HepG2 (cell line): ENCODE data around the gene PCGF2. TPM values are rescaled to one million over a fixed set of nuclear protein-coding genes. Genes with fewer than 3 reads are reported as not detected.

Source experiments
- ARID3A ChIP-seq: IDR thresholded peaks from 2 replicates; pipeline ENCODE4 v1.6.1; 2012; ENCODE audit warnings: low read depth, low read length, improper control_type of control experiment
- ERF ChIP-seq: IDR thresholded peaks from 2 replicates; pipeline ENCODE4 v1.6.1; 2018; ENCODE audit warnings: missing biosample characterization, missing genetic modification reagents
- FOXK2 ChIP-seq: fragments of 450-650 bp; IDR thresholded peaks from 2 replicates; pipeline ENCODE4 v1.6.1; 2016
- HNRNPL ChIP-seq: fragments of 200-400 bp; formaldehyde crosslinking; IDR thresholded peaks from 2 replicates; pipeline ENCODE4 v1.6.1; 2017; ENCODE audit warnings: mild to moderate bottlenecking, low read depth, low read length
- IKZF4 ChIP-seq: sonication (generic); formaldehyde crosslinking; IDR thresholded peaks from 2 replicates; pipeline ENCODE4 v1.5.1; 2020; ENCODE audit warnings: borderline replicate concordance, mild to moderate bottlenecking, low read depth, missing genetic modification reagents; ENCODE audit errors: not compliant biosample characterization
- ISL2 ChIP-seq: sonication (generic); formaldehyde crosslinking; IDR thresholded peaks from 2 replicates; pipeline ENCODE4 v1.5.0; 2020; ENCODE audit warnings: missing genetic modification reagents
- MED8 ChIP-seq: sonication (generic); formaldehyde crosslinking; IDR thresholded peaks from 2 replicates; pipeline ENCODE4 v1.8.1; 2023; ENCODE audit warnings: mild to moderate bottlenecking, missing genetic modification reagents; ENCODE audit not compliant: insufficient replicate concordance
- MIER3 ChIP-seq: IDR thresholded peaks from 2 replicates; pipeline ENCODE4 v1.6.1; 2016; ENCODE audit warnings: missing compliant biosample characterization, borderline replicate concordance
- NKX3-1 ChIP-seq: sonication (generic); formaldehyde crosslinking; IDR thresholded peaks from 2 replicates; pipeline ENCODE4 v1.5.0; 2020; ENCODE audit warnings: missing genetic modification reagents
- POLR2A ChIP-seq, 2 experiments: IDR thresholded peaks; 2 replicates each; pipeline ENCODE4 v1.6.1; 2011; ENCODE audit warnings: low read depth in 2 of 2, low read length in 2 of 2, mild to moderate bottlenecking in 1 of 2, moderate library complexity in 1 of 2; ENCODE audit not compliant: insufficient read depth in 1 of 2
- REXO4 ChIP-seq: sonication (generic); formaldehyde crosslinking; IDR thresholded peaks from 2 replicates; pipeline ENCODE4 v1.8.0; 2022; ENCODE audit warnings: missing genetic modification reagents, mild to moderate bottlenecking, borderline replicate concordance
- SIN3B ChIP-seq: fragments of 150-350 bp; IDR thresholded peaks from 2 replicates; pipeline ENCODE4 v1.6.1; 2014; ENCODE audit warnings: low read length
- THAP7 ChIP-seq: sonication (generic); formaldehyde crosslinking; IDR thresholded peaks from 2 replicates; pipeline ENCODE4 v1.8.1; 2023; ENCODE audit warnings: mild to moderate bottlenecking, missing genetic modification reagents
- ZBTB14 ChIP-seq: sonication (generic); formaldehyde crosslinking; IDR thresholded peaks from 2 replicates; pipeline ENCODE4 v1.4.0; 2020; ENCODE audit warnings: missing genetic modification reagents
- ZBTB21 ChIP-seq: sonication (generic); formaldehyde crosslinking; IDR thresholded peaks from 2 replicates; pipeline ENCODE4 v1.4.0; 2020; ENCODE audit warnings: missing genetic modification reagents
- ZKSCAN5 ChIP-seq: sonication (generic); formaldehyde crosslinking; IDR thresholded peaks from 2 replicates; pipeline ENCODE4 v1.5.1; 2020; ENCODE audit warnings: mild to moderate bottlenecking, missing genetic modification reagents
- ZNF10 ChIP-seq: sonication (generic); formaldehyde crosslinking; IDR thresholded peaks from 2 replicates; pipeline ENCODE4 v1.4.0; 2020; ENCODE audit warnings: mild to moderate bottlenecking, low read depth, missing genetic modification reagents, borderline replicate concordance
- ZNF3 ChIP-seq: IDR thresholded peaks from 2 replicates; pipeline ENCODE4 v1.7.0; 2017; ENCODE audit warnings: inconsistent platforms
- ZNF337 ChIP-seq: sonication (generic); formaldehyde crosslinking; IDR thresholded peaks from 2 replicates; pipeline ENCODE4 v1.5.1; 2020; ENCODE audit warnings: missing genetic modification reagents, low read depth, mild to moderate bottlenecking, borderline replicate concordance
- ZNF343 ChIP-seq: sonication (generic); formaldehyde crosslinking; IDR thresholded peaks from 2 replicates; pipeline ENCODE4 v1.4.0; 2020; ENCODE audit warnings: mild to moderate bottlenecking, missing genetic modification reagents
- ZNF501 ChIP-seq: sonication (generic); formaldehyde crosslinking; IDR thresholded peaks from 2 replicates; pipeline ENCODE4 v1.5.1; 2020; ENCODE audit warnings: mild to moderate bottlenecking, moderate library complexity, missing genetic modification reagents
- ZNF614 ChIP-seq: IDR thresholded peaks from 2 replicates; pipeline ENCODE4 v1.6.1; 2018; ENCODE audit warnings: missing biosample characterization, missing genetic modification reagents, inconsistent platforms, borderline replicate concordance
- ZNF790 ChIP-seq: sonication (generic); formaldehyde crosslinking; IDR thresholded peaks from 2 replicates; pipeline ENCODE4 v1.8.0; 2022; ENCODE audit warnings: missing genetic modification reagents, mild to moderate bottlenecking, borderline replicate concordance
- polyA plus RNA-seq, 8 experiments: library from polyadenylated mRNA; depleted of rRNA in 3 of 8; stranded (reverse) in 7 of 8; unstranded in 1 of 8; fragments of >200 nt; fragmentation: Illumina TruSeq in 4 of 8; extraction: Trizol in 4 of 8; gene quantifications; 2 replicates each; pipeline versions ENCODE4 v1.2.1 to v1.2.3, GENCODE V29; 2011 to 2016; ENCODE audit warnings: low read depth in 4 of 8, missing spikeins in 1 of 8, mixed read lengths in 1 of 8; ENCODE audit not compliant: insufficient read depth in 1 of 8
- total RNA-seq, 5 experiments: library from RNA; depleted of rRNA; stranded (reverse); fragments of >200 nt; fragmentation: Illumina TruSeq; extraction: Trizol; gene quantifications; 2 replicates each; pipeline ENCODE4 v1.2.3, GENCODE V29; 2016; ENCODE audit warnings: low read depth in 1 of 5
- TF ChIP-seq, protein P1 (sequence below): sonication (generic); formaldehyde crosslinking; IDR thresholded peaks from 2 replicates; pipeline ENCODE4 v1.4.0; 2020; ENCODE audit warnings: missing genetic modification reagents, borderline replicate concordance

The PCGF2 gene
- total and polyA plus RNA-seq, 2 of the 13 experiments (the other 11 are each of a cell fraction or from before 2014, with no cell fraction given): 11.6 to 29.4 TPM

DNA sequence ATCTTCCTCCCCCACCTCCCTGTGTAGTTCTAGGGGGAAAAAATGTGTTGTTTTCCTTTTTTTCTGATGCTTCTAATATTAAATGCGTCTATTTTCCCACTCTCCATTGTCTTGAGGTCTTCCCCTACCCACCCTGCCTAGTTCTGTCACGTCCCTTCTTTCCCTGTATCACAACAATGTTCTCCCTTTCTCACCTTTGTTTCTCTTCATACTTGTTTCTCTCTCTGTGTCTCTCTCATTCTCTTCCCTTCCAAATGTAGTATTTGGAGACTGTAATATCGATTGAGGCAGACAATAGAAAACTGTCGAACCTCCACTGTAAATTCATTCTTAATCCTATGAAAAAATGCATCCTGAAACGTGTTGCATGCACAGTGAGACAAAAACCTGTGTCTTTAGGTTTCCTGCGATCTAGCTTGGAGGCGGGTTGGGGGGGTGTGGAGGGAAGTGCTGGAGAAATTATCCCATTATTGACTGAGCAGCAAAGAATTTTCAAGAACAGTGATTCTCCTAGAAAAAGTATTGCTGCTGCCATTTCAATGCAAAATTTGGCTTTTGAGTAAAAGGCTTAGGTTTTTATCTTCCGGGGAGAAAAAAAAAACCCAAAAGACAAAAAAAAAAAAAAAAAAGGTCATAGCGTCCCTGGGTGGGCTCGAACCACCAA, 3.1 kb upstream of the PCGF2 start (continued):
- TF ChIP-seq MIER3: 0 out of 2 replicates have a peak, but pooled peaks have one; percentile 15
- TF ChIP-seq, protein P1, sequence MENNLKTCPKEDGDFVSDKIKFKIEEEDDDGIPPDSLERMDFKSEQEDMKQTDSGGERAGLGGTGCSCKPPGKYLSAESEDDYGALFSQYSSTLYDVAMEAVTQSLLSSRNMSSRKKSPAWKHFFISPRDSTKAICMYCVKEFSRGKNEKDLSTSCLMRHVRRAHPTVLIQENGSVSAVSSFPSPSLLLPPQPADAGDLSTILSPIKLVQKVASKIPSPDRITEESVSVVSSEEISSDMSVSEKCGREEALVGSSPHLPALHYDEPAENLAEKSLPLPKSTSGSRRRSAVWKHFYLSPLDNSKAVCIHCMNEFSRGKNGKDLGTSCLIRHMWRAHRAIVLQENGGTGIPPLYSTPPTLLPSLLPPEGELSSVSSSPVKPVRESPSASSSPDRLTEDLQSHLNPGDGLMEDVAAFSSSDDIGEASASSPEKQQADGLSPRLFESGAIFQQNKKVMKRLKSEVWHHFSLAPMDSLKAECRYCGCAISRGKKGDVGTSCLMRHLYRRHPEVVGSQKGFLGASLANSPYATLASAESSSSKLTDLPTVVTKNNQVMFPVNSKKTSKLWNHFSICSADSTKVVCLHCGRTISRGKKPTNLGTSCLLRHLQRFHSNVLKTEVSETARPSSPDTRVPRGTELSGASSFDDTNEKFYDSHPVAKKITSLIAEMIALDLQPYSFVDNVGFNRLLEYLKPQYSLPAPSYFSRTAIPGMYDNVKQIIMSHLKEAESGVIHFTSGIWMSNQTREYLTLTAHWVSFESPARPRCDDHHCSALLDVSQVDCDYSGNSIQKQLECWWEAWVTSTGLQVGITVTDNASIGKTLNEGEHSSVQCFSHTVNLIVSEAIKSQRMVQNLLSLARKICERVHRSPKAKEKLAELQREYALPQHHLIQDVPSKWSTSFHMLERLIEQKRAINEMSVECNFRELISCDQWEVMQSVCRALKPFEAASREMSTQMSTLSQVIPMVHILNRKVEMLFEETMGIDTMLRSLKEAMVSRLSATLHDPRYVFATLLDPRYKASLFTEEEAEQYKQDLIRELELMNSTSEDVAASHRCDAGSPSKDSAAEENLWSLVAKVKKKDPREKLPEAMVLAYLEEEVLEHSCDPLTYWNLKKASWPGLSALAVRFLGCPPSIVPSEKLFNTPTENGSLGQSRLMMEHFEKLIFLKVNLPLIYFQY: peak; percentile 48; the same call in 1 of the 2 replicates
- no peak for TF ChIP-seq REXO4 (CRISPR knock-in tag)
- no peak for TF ChIP-seq ZBTB14 (CRISPR knock-in tag)
- TF ChIP-seq POLR2A (IDR thresholded peaks at IDR 0.05; ENCODE audit: insufficient read depth in 1 of 2, low read depth in 2 of 2, low read length in 2 of 2): no peak
- TF ChIP-seq ZNF790 (CRISPR knock-in tag): no peak
- no peak for TF ChIP-seq ZNF3
- TF ChIP-seq ISL2 (CRISPR knock-in tag): no peak
- TF ChIP-seq SIN3B: no peak
- peak; percentile 14; the same call in 1 of the 2 replicates for TF ChIP-seq FOXK2
- TF ChIP-seq ZNF343 (CRISPR knock-in tag): peak; percentile 42; the same call in 1 of the 2 replicates
- TF ChIP-seq ERF (CRISPR knock-in tag): no peak
- TF ChIP-seq ZNF337: no peak
- no peak for TF ChIP-seq ARID3A
- no peak for TF ChIP-seq ZNF501
- no peak for TF ChIP-seq THAP7
- TF ChIP-seq MED8 (CRISPR knock-in tag): no peak
- TF ChIP-seq ZBTB21 (CRISPR knock-in tag): no peak
- TF ChIP-seq ZNF10 (CRISPR knock-in tag): no peak
- TF ChIP-seq ZKSCAN5 (CRISPR knock-in tag): no peak
- no peak for TF ChIP-seq NKX3-1 (CRISPR knock-in tag)
- TF ChIP-seq ZNF614: no peak
- no peak for TF ChIP-seq HNRNPL
- TF ChIP-seq IKZF4: no peak
